Measurements from ENCODE around the gene SSH2. TPM values are rescaled to one million over a fixed set of nuclear protein-coding genes. Genes with fewer than 3 reads are reported as not detected.

SSH2 gene
- total RNA-seq, 2 experiments from 2014 or later = 39.4 to 73.9 TPM

DNA sequence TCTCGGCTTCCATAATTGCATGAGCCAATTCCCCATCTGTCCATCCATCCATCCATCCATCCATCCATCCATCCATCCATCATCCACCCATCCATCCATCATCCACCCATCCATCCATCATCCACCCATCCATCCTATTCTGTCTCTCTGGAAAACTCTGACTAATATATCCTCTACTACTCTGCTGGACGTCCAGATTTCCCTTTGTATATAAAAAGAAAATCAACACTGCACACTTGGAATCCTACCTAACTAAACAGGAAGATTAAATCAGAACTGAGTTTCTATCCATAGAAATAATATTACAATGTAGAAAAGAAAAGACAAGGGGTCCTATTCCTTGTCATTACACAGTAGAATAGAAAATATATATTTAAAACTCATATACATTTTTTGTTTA is 157.0 kb downstream of the SSH2 start:
- Histone ChIP-seq H3K4me2 (ENCODE audit: low read length) (no peak overlapping the region), H2AFZ (ENCODE audit: low read length) (no peak overlapping the region), H3K4me1 (ENCODE audit: insufficient read depth, low read length, poor library complexity, severe bottlenecking) (peaks cover 14% of the 10 kb centered on the region), H3K36me3 (ENCODE audit: insufficient read depth, low read length) (peaks cover 18% of the 10 kb centered on the region; the same call in 1 of the 2 replicates), H4K20me1 (ENCODE audit: insufficient read depth, low read length) (no peaks in the 10 kb centered on the region), H3K9me3 (ENCODE audit: low read length) (no peaks in the 10 kb centered on the region), H3K9me2 (ENCODE audit: insufficient read depth, low read length) (no peaks in the 10 kb centered on the region), H3K4me3 (ENCODE audit: low read depth, low read length, poor library complexity, severe bottlenecking) (no peak overlapping the region), H3K27ac (ENCODE audit: low read depth, low read length, poor library complexity, severe bottlenecking) (no peak overlapping the region), H3K79me2 (ENCODE audit: insufficient read depth, low read depth, low read length) (no peaks in the 10 kb centered on the region)
- BruUV-seq (replicated peaks) = no TSS peak
- DNase-seq (ENCODE audit: low spot score) = no peak
- TF ChIP-seq, protein P1, sequence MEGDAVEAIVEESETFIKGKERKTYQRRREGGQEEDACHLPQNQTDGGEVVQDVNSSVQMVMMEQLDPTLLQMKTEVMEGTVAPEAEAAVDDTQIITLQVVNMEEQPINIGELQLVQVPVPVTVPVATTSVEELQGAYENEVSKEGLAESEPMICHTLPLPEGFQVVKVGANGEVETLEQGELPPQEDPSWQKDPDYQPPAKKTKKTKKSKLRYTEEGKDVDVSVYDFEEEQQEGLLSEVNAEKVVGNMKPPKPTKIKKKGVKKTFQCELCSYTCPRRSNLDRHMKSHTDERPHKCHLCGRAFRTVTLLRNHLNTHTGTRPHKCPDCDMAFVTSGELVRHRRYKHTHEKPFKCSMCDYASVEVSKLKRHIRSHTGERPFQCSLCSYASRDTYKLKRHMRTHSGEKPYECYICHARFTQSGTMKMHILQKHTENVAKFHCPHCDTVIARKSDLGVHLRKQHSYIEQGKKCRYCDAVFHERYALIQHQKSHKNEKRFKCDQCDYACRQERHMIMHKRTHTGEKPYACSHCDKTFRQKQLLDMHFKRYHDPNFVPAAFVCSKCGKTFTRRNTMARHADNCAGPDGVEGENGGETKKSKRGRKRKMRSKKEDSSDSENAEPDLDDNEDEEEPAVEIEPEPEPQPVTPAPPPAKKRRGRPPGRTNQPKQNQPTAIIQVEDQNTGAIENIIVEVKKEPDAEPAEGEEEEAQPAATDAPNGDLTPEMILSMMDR (conservative IDR thresholded peaks at IDR 0.05; ENCODE audit: low read length) = no peak
- TF ChIP-seq EZH2phosphoT487 (IDR thresholded peaks at IDR 0.05; ENCODE audit: borderline replicate concordance, low read depth, low read length) = no peak
- intact Hi-C loops (cut with micrococcal nuclease; ENCODE audit: unreplicated experiment) = no loop called here
- ChIA-PET POLR2A (no interaction called here), CTCF (ENCODE audit: unreplicated experiment) (no interaction called here)

DNA sequence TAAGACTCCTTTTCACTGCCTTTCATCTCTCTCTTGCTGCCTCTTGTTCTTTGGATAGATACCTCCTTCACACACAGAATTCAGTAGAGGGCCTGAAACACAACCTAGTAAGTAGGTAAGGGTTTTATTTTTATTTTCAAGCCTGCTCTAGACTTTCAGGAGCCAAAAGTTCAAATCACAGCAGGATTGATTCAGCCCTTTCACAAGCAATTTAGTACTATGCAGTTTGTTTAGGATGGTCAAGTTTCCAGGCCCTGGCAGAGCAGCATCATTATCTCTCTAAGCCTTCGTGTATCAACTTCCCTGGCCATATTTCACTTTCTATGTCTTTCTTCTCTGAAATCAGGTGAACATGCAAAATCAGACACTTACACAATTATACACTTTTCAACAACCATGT is 158.5 kb downstream of the SSH2 start:
- no peak overlapping the region for H3K4me2 ChIP-seq (ENCODE audit: low read length)
- H3K9me2 ChIP-seq (ENCODE audit: insufficient read depth, low read length) = no peaks in the 10 kb centered on the region
- H2AFZ ChIP-seq (ENCODE audit: low read length) = no peak overlapping the region
- H3K9me3 ChIP-seq (ENCODE audit: low read length) = no peaks in the 10 kb centered on the region
- no peak overlapping the region for H3K4me3 ChIP-seq (ENCODE audit: low read depth, low read length, poor library complexity, severe bottlenecking)
- no peaks in the 10 kb centered on the region for H4K20me1 ChIP-seq (ENCODE audit: insufficient read depth, low read length)
- peaks cover 14% of the 10 kb centered on the region for H3K4me1 ChIP-seq (ENCODE audit: insufficient read depth, low read length, poor library complexity, severe bottlenecking)
- ChIA-PET CTCF (ENCODE audit: unreplicated experiment) (no interaction called here), POLR2A (interaction anchor here (0.6 to 0.7 kb wide), 3 partner anchors 81 to 1454 kb away, joined by 3 to 5 read pairs (median 4); no protein-coding TSS in a partner anchor)
- H3K79me2 ChIP-seq (ENCODE audit: insufficient read depth, low read depth, low read length) = no peaks in the 10 kb centered on the region
- peak overlapping the region; percentile 8 for H3K27ac ChIP-seq (ENCODE audit: low read depth, low read length, poor library complexity, severe bottlenecking)
- TSS peak; percentile 5 for BruUV-seq (replicated peaks)
- no peak for TF ChIP-seq EZH2phosphoT487 (IDR thresholded peaks at IDR 0.05; ENCODE audit: borderline replicate concordance, low read depth, low read length)
- TF ChIP-seq, protein P1 (conservative IDR thresholded peaks at IDR 0.05; ENCODE audit: low read length) = no peak
- intact Hi-C loops (cut with micrococcal nuclease; ENCODE audit: unreplicated experiment) = no loop called here
- H3K36me3 ChIP-seq (ENCODE audit: insufficient read depth, low read length) = peaks cover 9% of the 10 kb centered on the region; the same call in 1 of the 2 replicates
- DNase-seq (ENCODE audit: low spot score) = no peak

DNA sequence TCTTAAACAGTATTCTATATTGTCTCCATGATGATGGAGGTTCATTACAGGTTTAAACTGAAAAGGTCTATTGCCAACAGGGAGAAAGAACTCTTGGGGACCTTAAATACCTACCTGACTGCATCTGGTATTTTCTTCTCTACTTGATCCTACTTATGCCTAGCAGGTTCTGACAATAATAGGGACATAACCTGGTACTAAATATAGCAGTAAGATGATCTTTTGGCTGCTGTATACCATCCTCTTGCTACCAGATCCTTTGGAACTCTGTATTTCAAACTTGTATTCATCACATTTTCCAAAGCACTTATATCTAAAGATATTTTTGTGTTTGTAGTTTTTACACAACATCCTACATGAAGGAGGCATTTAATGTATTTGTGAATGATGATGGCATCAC is 160.8 kb downstream of the SSH2 start:
- Histone ChIP-seq H4K20me1 (ENCODE audit: insufficient read depth, low read length) (no peaks in the 10 kb centered on the region), H3K4me2 (ENCODE audit: low read length) (no peak overlapping the region), H3K9me3 (ENCODE audit: low read length) (no peaks in the 10 kb centered on the region), H3K27ac (ENCODE audit: low read depth, low read length, poor library complexity, severe bottlenecking) (no peak overlapping the region), H3K4me3 (ENCODE audit: low read depth, low read length, poor library complexity, severe bottlenecking) (no peak overlapping the region), H3K9me2 (ENCODE audit: insufficient read depth, low read length) (no peaks in the 10 kb centered on the region), H3K4me1 (ENCODE audit: insufficient read depth, low read length, poor library complexity, severe bottlenecking) (peaks cover 25% of the 10 kb centered on the region), H2AFZ (ENCODE audit: low read length) (no peak overlapping the region), H3K79me2 (ENCODE audit: insufficient read depth, low read depth, low read length) (no peaks in the 10 kb centered on the region), H3K36me3 (ENCODE audit: insufficient read depth, low read length) (no peaks in the 10 kb centered on the region)
- DNase-seq (ENCODE audit: low spot score) = no peak
- CTCF ChIA-PET (ENCODE audit: unreplicated experiment) = no interaction called here
- no TSS peak for BruUV-seq (replicated peaks)
- POLR2A ChIA-PET = interaction anchor here (0.7 to 1.6 kb wide), 2 partner anchors 10 to 130 kb away, joined by 3 read pairs; no protein-coding TSS in a partner anchor
- TF ChIP-seq, protein P1 (conservative IDR thresholded peaks at IDR 0.05; ENCODE audit: low read length) = no peak
- TF ChIP-seq EZH2phosphoT487 (IDR thresholded peaks at IDR 0.05; ENCODE audit: borderline replicate concordance, low read depth, low read length) = no peak
- intact Hi-C loops (cut with micrococcal nuclease; ENCODE audit: unreplicated experiment) = no loop called here

Data from OCI-LY7 (cell line).